ENCODE results near the gene DAPK2.

The DAPK2 gene

DNA sequence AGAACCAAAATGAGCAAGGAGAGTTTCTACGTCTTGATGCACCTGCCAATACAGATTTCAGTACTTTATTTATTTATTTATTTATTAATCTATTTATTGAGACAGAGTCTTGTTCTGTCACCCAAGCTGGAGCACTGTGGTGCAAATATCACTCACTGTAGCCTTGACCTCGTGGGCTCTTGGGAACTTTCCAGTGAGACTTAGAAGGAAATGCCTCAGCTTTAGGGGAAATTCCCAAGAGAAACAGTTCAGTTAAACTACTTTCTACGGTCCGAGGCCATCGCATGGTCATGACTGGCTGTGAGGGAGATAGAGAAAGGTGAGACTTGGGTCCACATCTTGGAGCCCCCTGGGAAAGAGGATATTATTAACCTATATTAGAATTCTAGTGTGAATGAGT, 165.5 kb downstream of the DAPK2 start:
- no peaks in the 10 kb centered on the region for H4K20me1 ChIP-seq (ENCODE audit: insufficient read depth, low read length, poor library complexity, severe bottlenecking)
- H3K4me3 ChIP-seq (ENCODE audit: low read length, poor library complexity, severe bottlenecking) = no peak overlapping the region
- no peak overlapping the region for H3K4me2 ChIP-seq (ENCODE audit: low read depth, low read length, poor library complexity, severe bottlenecking)
- H3K4me1 ChIP-seq (ENCODE audit: insufficient read depth, low read length, poor library complexity, severe bottlenecking) = no peaks in the 10 kb centered on the region
- no peaks in the 10 kb centered on the region for H3K27me3 ChIP-seq (ENCODE audit: insufficient read depth, low read length, poor library complexity, severe bottlenecking)
- no peaks in the 10 kb centered on the region for H3F3A ChIP-seq (ENCODE audit: low read depth)
- no peaks in the 10 kb centered on the region for H3K9me2 ChIP-seq (replicated peaks; ENCODE audit: low read depth, low read length)
- H3K9ac ChIP-seq (ENCODE audit: low read depth, low read length, poor library complexity, severe bottlenecking) = no peak overlapping the region
- TF ChIP-seq EZH2phosphoT487 (IDR thresholded peaks at IDR 0.05; ENCODE audit: borderline replicate concordance) = no peak
- TF ChIP-seq, protein P1, sequence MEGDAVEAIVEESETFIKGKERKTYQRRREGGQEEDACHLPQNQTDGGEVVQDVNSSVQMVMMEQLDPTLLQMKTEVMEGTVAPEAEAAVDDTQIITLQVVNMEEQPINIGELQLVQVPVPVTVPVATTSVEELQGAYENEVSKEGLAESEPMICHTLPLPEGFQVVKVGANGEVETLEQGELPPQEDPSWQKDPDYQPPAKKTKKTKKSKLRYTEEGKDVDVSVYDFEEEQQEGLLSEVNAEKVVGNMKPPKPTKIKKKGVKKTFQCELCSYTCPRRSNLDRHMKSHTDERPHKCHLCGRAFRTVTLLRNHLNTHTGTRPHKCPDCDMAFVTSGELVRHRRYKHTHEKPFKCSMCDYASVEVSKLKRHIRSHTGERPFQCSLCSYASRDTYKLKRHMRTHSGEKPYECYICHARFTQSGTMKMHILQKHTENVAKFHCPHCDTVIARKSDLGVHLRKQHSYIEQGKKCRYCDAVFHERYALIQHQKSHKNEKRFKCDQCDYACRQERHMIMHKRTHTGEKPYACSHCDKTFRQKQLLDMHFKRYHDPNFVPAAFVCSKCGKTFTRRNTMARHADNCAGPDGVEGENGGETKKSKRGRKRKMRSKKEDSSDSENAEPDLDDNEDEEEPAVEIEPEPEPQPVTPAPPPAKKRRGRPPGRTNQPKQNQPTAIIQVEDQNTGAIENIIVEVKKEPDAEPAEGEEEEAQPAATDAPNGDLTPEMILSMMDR (conservative IDR thresholded peaks at IDR 0.05; ENCODE audit: low read length) = no peak
- H3K36me3 ChIP-seq (ENCODE audit: insufficient read depth, low read length) = no peaks in the 10 kb centered on the region
- no peaks in the 10 kb centered on the region for H3K9me3 ChIP-seq (ENCODE audit: insufficient read depth, low read depth, low read length)
- H2AFZ ChIP-seq (ENCODE audit: low read length) = no peak overlapping the region
- no peaks in the 10 kb centered on the region for H3K79me2 ChIP-seq (ENCODE audit: insufficient read depth, low read length)

DNA sequence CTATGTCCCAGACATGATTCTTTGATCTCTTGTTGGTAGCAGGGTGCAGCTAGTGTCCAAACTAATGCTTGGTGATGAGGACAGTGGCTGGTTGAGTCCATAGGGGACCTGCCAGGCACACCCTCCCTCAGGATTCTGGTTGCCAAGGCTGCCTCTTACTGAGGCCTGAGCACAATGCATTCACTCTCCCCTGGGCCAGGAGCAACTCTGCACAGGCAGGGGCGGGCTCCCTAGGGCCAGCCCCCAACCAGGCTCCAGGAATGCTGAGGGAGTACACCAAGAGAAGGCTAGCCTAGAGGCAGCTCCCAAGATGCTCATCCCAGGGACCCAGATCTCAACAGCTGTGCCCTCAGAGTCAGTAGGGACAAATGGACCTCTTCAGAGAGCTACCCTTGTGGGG, 166.3 kb downstream of the DAPK2 start:
- H3K27me3 ChIP-seq (ENCODE audit: insufficient read depth, low read length, poor library complexity, severe bottlenecking) = no peaks in the 10 kb centered on the region
- H3F3A ChIP-seq (ENCODE audit: low read depth) = no peaks in the 10 kb centered on the region
- H3K4me2 ChIP-seq (ENCODE audit: low read depth, low read length, poor library complexity, severe bottlenecking) = no peak overlapping the region
- H4K20me1 ChIP-seq (ENCODE audit: insufficient read depth, low read length, poor library complexity, severe bottlenecking) = no peaks in the 10 kb centered on the region
- H3K4me1 ChIP-seq (ENCODE audit: insufficient read depth, low read length, poor library complexity, severe bottlenecking) = no peaks in the 10 kb centered on the region
- H3K9me3 ChIP-seq (ENCODE audit: insufficient read depth, low read depth, low read length) = no peaks in the 10 kb centered on the region
- no peak overlapping the region for H3K9ac ChIP-seq (ENCODE audit: low read depth, low read length, poor library complexity, severe bottlenecking)
- H3K36me3 ChIP-seq (ENCODE audit: insufficient read depth, low read length) = no peaks in the 10 kb centered on the region
- no peak overlapping the region for H2AFZ ChIP-seq (ENCODE audit: low read length)
- TF ChIP-seq, protein P1 (conservative IDR thresholded peaks at IDR 0.05; ENCODE audit: low read length) = no peak
- TF ChIP-seq EZH2phosphoT487 (IDR thresholded peaks at IDR 0.05; ENCODE audit: borderline replicate concordance) = no peak
- H3K79me2 ChIP-seq (ENCODE audit: insufficient read depth, low read length) = no peaks in the 10 kb centered on the region
- H3K9me2 ChIP-seq (replicated peaks; ENCODE audit: low read depth, low read length) = no peaks in the 10 kb centered on the region
- no peak overlapping the region for H3K4me3 ChIP-seq (ENCODE audit: low read length, poor library complexity, severe bottlenecking)

DNA sequence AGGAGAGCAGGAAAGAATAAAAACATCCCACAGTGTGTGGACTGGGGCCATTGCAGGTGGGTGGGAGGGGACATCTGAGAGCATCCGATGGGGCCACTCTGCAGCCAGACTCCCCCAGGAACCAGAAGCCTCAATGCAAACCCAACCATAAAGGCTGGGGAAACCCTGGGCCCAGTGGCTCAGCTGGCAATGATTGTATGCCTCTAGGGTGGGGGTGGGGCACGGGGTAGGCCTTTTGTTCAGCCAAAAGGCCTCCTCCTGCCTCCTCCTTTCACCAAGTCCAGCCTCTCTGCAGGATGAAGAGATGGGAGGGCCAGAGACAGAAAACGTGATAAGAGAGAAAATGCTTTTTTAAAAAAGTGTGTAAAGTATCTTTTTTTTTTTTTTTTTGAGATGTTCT, 167.1 kb downstream of the DAPK2 start:
- Histone ChIP-seq H3K9ac (ENCODE audit: low read depth, low read length, poor library complexity, severe bottlenecking) (no peak overlapping the region), H3K9me3 (ENCODE audit: insufficient read depth, low read depth, low read length) (no peaks in the 10 kb centered on the region), H3K79me2 (ENCODE audit: insufficient read depth, low read length) (no peaks in the 10 kb centered on the region)

More for the DNA sequence above, 167.1 kb downstream of the DAPK2 start:
- no peaks in the 10 kb centered on the region for H3K9me2 ChIP-seq (replicated peaks; ENCODE audit: low read depth, low read length)
- TF ChIP-seq EZH2phosphoT487 (IDR thresholded peaks at IDR 0.05; ENCODE audit: borderline replicate concordance) = no peak
- TF ChIP-seq, protein P1 (conservative IDR thresholded peaks at IDR 0.05; ENCODE audit: low read length) = no peak
- no peaks in the 10 kb centered on the region for H4K20me1 ChIP-seq (ENCODE audit: insufficient read depth, low read length, poor library complexity, severe bottlenecking)
- no peaks in the 10 kb centered on the region for H3K36me3 ChIP-seq (ENCODE audit: insufficient read depth, low read length)
- no peaks in the 10 kb centered on the region for H3F3A ChIP-seq (ENCODE audit: low read depth)
- H3K4me2 ChIP-seq (ENCODE audit: low read depth, low read length, poor library complexity, severe bottlenecking) = no peak overlapping the region
- H3K27me3 ChIP-seq (ENCODE audit: insufficient read depth, low read length, poor library complexity, severe bottlenecking) = no peaks in the 10 kb centered on the region
- H2AFZ ChIP-seq (ENCODE audit: low read length) = no peak overlapping the region
- no peak overlapping the region for H3K4me3 ChIP-seq (ENCODE audit: low read length, poor library complexity, severe bottlenecking)
- no peaks in the 10 kb centered on the region for H3K4me1 ChIP-seq (ENCODE audit: insufficient read depth, low read length, poor library complexity, severe bottlenecking)

All from Loucy (cell line).